Suprapubic skin (tissue), 4 donors: ENCODE results near the gene RELL1. TPM values are rescaled to one million over a fixed set of nuclear protein-coding genes. Genes with fewer than 3 reads are reported as not detected.

Source experiments
- DNase-seq, 2 donors: peaks; one replicate each; pipeline ENCODE4 v3.0.0-alpha.2; 2019; ENCODE audit warnings: low spot score in 2 of 2
- H3K27ac ChIP-seq: fragments of 200-600 bp; sonication (generic); one replicate; pipeline ENCODE4 v1.5.1; 2019
- H3K27me3 ChIP-seq: fragments of 200-600 bp; sonication (generic); one replicate; pipeline ENCODE4 v1.5.1; 2019
- H3K36me3 ChIP-seq: fragments of 200-600 bp; sonication (generic); one replicate; pipeline ENCODE4 v1.5.1; 2019
- H3K4me1 ChIP-seq: fragments of 200-600 bp; sonication (generic); one replicate; pipeline ENCODE4 v1.5.1; 2019
- H3K4me3 ChIP-seq: fragments of 200-600 bp; sonication (generic); one replicate; pipeline ENCODE4 v1.5.1; 2019; ENCODE audit warnings: mild to moderate bottlenecking
- H3K9me3 ChIP-seq: fragments of 200-600 bp; sonication (generic); one replicate; pipeline ENCODE4 v1.5.1; 2019
- EP300 ChIP-seq: sonication (generic); formaldehyde crosslinking; IDR thresholded peaks from one replicate; pipeline ENCODE4 v1.6.1; 2017; ENCODE audit warnings: antibody characterized with exemption
- POLR2A ChIP-seq, 2 donors: fragments of 450-650 bp; IDR thresholded peaks; one replicate each; pipeline ENCODE4 v1.6.1; 2017; ENCODE audit warnings: antibody characterized with exemption in 2 of 2, mild to moderate bottlenecking in 2 of 2, moderate library complexity in 2 of 2
- POLR2AphosphoS5 ChIP-seq, 3 donors: sonication (generic); formaldehyde crosslinking; IDR thresholded peaks; one replicate each; pipeline ENCODE4 v1.6.1; 2017; ENCODE audit warnings: antibody characterized with exemption in 3 of 3
- WGBS: methylation state at CpG from one replicate; pipeline ENCODE4 v1.1.5; 2018; 5-methylcytosine and 5-hydroxymethylcytosine counted together
- total RNA-seq, 4 donors: library from RNA; depleted of rRNA; stranded (reverse); fragments of >200 nt; gene quantifications; one replicate each; pipeline ENCODE4 v1.1.0, GENCODE V29; 2016
- TF ChIP-seq, protein P1 (sequence below), 2 donors: fragments of 200-600 bp in 1 of 2; fragments of 450-650 bp in 1 of 2; sonication (generic) in 1 of 2; IDR thresholded peaks; one replicate each; pipeline ENCODE4 v1.5.1; 2016 to 2019; ENCODE audit warnings: antibody characterized with exemption in 2 of 2, mild to moderate bottlenecking in 1 of 2, moderate library complexity in 1 of 2

Gene RELL1
- total RNA-seq, 4 donors from 2014 or later: 56.6 to 88.2 (median 66.7) TPM

DNA sequence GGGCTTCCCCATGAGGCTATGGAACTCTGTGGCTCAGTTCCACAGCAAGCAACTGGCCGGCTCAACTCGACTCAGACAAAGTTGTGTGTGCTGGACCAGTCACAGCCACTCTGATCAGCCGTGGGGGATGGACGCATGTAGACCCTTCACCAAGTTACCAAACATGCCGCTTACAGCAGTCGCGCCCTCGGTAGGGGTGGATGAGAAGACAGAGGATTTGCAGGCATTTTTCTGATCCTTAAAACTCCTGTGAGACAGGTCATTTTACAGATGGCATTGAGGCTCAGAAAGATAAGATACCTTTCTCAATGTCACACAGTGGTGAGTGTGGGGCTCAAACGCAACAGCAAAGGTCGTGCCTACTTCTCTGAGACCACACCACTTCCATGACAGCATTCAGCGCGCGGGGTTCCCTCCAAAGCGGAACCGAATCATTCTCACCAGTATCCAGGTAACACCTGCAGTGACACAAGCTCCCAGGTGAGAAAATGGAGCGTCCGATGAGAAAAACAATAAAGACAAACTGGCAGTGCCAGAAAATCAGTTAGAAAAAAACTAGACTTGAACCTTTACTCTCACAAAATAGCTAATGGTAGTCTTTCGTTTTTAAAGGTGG lies 83.6 kb downstream of the RELL1 start:
- Histone ChIP-seq H3K4me1 (peaks cover 6% of the 10 kb centered on the region), H3K9me3 (no peaks in the 10 kb centered on the region), H3K36me3 (no peaks in the 10 kb centered on the region), H3K27me3 (no peaks in the 10 kb centered on the region), H3K27ac (no peak overlapping the region), H3K4me3 (no peak overlapping the region)
- 76% methylated on average over 18 of the region's 18 CpGs for WGBS
- no peak for DNase-seq
- TF ChIP-seq, protein P1, sequence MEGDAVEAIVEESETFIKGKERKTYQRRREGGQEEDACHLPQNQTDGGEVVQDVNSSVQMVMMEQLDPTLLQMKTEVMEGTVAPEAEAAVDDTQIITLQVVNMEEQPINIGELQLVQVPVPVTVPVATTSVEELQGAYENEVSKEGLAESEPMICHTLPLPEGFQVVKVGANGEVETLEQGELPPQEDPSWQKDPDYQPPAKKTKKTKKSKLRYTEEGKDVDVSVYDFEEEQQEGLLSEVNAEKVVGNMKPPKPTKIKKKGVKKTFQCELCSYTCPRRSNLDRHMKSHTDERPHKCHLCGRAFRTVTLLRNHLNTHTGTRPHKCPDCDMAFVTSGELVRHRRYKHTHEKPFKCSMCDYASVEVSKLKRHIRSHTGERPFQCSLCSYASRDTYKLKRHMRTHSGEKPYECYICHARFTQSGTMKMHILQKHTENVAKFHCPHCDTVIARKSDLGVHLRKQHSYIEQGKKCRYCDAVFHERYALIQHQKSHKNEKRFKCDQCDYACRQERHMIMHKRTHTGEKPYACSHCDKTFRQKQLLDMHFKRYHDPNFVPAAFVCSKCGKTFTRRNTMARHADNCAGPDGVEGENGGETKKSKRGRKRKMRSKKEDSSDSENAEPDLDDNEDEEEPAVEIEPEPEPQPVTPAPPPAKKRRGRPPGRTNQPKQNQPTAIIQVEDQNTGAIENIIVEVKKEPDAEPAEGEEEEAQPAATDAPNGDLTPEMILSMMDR (IDR thresholded peaks at IDR 0.05): no peak
- TF ChIP-seq EP300 (no peak), POLR2A (IDR thresholded peaks at IDR 0.05) (no peak), POLR2AphosphoS5 (IDR thresholded peaks at IDR 0.05) (no peak)

DNA sequence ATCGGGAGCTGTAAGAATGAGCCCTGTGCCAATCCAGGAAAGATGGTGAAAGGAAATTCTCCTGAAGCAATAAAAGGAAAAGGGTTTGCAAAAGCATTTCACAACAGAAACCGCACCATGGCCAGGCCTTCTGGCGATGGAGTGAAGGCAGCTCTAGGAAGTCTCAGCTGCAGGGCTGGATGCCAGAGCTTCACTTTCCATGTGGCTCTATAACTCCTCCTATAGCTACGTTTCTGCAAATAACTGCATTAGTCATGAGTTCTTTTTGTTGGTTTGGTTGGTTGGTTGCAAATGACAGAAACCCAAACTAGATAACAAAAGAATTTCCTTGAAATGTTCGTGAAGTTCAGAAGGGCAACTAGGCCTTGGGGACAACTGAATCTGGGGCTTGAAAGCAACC lies 84.6 kb downstream of the RELL1 start:
- no peak for TF ChIP-seq POLR2A (IDR thresholded peaks at IDR 0.05)
- TF ChIP-seq, protein P1 (IDR thresholded peaks at IDR 0.05): no peak
- no peak for TF ChIP-seq POLR2AphosphoS5 (IDR thresholded peaks at IDR 0.05)
- no peak for TF ChIP-seq EP300
- no peak for DNase-seq
- peaks cover 6% of the 10 kb centered on the region for H3K4me1 ChIP-seq
- H3K27ac ChIP-seq: no peak overlapping the region
- H3K27me3 ChIP-seq: no peaks in the 10 kb centered on the region
- H3K4me3 ChIP-seq: no peak overlapping the region
- no peaks in the 10 kb centered on the region for H3K36me3 ChIP-seq
- no peaks in the 10 kb centered on the region for H3K9me3 ChIP-seq
- WGBS: 28% methylated on average over 5 of the region's 5 CpGs

DNA sequence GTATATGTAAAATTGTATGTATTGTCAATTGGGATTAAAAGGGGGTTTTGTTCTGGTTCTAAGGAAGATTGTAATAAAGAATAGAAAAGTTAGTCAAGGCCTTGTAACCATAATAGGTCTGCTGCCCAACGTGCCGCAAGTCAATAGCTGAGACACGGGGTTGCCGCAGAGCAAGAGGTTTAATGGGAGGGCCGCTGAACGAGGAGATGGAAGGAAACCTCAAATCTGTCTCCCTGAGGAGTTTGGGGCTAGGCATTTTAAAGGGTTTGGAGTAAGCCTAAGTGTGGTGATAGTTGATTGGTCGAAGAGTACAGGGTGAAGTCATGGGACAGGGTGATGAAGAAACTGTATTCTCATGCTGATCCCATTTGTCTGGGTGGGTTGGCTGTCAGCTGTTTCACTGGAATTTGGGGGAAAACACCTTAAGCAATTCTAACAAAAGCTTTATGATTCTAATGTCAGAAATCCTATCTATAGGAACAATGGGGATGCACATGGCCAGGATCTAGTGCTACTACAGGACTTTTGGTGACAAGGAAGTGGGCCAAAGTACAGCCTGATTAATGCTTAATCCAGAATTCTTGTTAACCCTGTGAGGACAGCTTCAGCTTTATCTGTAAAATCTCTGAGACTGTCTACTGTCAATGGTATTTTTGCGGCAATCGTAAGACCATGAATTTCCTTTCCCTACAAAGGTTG lies 86.9 kb downstream of the RELL1 start:
- no peaks in the 10 kb centered on the region for H3K36me3 ChIP-seq
- 93% methylated on average over 8 of the region's 9 CpGs for WGBS
- H3K4me1 ChIP-seq: peaks cover 6% of the 10 kb centered on the region
- no peak overlapping the region for H3K27ac ChIP-seq
- no peaks in the 10 kb centered on the region for H3K27me3 ChIP-seq
- DNase-seq: no peak
- H3K4me3 ChIP-seq: no peak overlapping the region
- TF ChIP-seq POLR2A (IDR thresholded peaks at IDR 0.05): no peak
- TF ChIP-seq, protein P1 (IDR thresholded peaks at IDR 0.05): no peak
- no peak for TF ChIP-seq EP300
- no peak for TF ChIP-seq POLR2AphosphoS5 (IDR thresholded peaks at IDR 0.05)
- no peaks in the 10 kb centered on the region for H3K9me3 ChIP-seq

DNA sequence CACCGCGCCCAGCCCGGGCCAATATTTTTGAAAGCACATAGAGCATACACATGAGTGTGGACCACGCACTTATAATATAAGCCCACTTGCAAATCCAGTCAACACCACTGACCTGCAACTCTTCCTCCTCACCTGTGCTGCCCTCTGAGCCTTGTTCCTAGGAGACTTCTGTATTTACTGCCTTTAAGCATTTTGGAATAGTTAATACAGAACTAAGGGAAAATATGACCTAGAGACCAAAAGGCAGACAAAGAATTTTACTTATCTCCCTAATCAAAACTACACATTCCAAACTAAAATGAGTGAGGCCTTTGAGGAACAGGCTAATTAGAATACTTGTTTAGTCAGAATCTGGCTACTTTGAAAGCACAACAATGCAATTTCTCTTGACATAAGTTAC lies 89.1 kb downstream of the RELL1 start:
- Histone ChIP-seq H3K36me3 (no peaks in the 10 kb centered on the region), H3K4me3 (no peak overlapping the region), H3K9me3 (no peaks in the 10 kb centered on the region), H3K4me1 (no peaks in the 10 kb centered on the region), H3K27ac (no peak overlapping the region), H3K27me3 (no peaks in the 10 kb centered on the region)
- no peak for TF ChIP-seq EP300
- WGBS: 92% methylated on average over 4 of the region's 4 CpGs
- no peak for DNase-seq

DNA sequence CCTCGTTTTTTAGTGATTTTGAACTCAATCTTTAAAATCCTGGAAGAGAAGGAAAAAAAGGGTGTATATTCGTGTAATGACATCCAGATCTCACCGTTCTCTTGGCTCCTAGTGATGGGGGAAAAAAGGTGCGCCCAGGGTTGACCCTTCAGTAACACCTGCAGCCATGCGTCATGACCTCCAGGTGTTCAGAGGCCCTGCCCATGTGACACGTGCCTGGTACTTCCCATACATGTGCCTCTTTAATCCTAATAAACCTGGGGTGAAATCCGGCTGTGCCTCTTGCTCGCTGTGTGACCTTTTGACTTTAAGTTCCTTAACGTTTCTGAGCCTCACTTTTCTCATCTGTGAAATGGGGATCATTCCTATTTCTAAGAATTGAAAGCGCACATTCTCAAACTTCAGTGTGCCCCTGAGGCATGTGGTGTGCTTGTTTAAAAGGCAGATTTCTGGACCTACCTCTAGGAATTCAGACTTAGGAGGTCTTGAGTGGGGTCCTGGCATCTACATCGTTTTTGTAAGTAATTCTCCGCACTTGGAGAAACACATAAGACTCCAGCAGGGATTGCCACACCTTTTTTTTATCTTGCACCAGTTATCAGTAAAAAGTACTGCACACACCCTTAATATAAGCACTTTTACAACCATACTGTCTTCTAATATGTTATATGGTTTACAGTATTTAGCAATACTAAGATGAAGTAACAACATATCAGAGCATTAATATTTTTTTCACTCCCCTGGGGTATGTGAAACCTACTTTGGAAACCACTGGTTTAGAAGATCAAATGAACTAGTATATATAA lies 90.1 kb downstream of the RELL1 start:
- no peaks in the 10 kb centered on the region for H3K27me3 ChIP-seq
- no peaks in the 10 kb centered on the region for H3K36me3 ChIP-seq
- no peak for TF ChIP-seq EP300
- TF ChIP-seq POLR2A (IDR thresholded peaks at IDR 0.05): no peak
- TF ChIP-seq, protein P1 (IDR thresholded peaks at IDR 0.05): no peak
- no peak for TF ChIP-seq POLR2AphosphoS5 (IDR thresholded peaks at IDR 0.05)
- DNase-seq: no peak
- H3K4me1 ChIP-seq: no peaks in the 10 kb centered on the region
- H3K4me3 ChIP-seq: no peak overlapping the region
- H3K9me3 ChIP-seq: no peaks in the 10 kb centered on the region
- H3K27ac ChIP-seq: no peak overlapping the region
- 85% methylated on average over 12 of the region's 12 CpGs for WGBS
